ENCODE measurements around the gene OPN4.

GRCh38 chr10:86663576-86664339, 9.4 kb downstream of the OPN4 start:
- no peak for TF ChIP-seq CTCF (IDR thresholded peaks at IDR 0.05)
- TF ChIP-seq POLR2A (IDR thresholded peaks at IDR 0.05) = no peak
- no peak for TF ChIP-seq POLR2AphosphoS5 (IDR thresholded peaks at IDR 0.05)
- no peak for TF ChIP-seq EP300 (IDR thresholded peaks at IDR 0.05)
